Small intestine (tissue), 7 donors: ENCODE data around the gene WDSUB1. TPM values are rescaled to one million over a fixed set of nuclear protein-coding genes. Genes with fewer than 3 reads are reported as not detected.
A peak's percentile ranks its signal among the peaks of the same experiment; 100 is the strongest.

Experiments used
- DNase-seq, 2 donors: peaks; one replicate each; pipeline versions ENCODE4 v3.0.0 to v3.0.0-alpha.2; 2013
- FAIRE-seq: peaks from 2 replicates; lab custom pipeline; 2012; peaks lifted over from hg19 to GRCh38; lab: Jason Lieb, UNC
- H3K27ac ChIP-seq, 3 donors: one replicate each; pipeline ENCODE4 v1.5.1; 2013; ENCODE audit warnings: low read length in 2 of 3, mild to moderate bottlenecking in 2 of 3, control low read depth in 1 of 3, inconsistent platforms in 1 of 3, low read depth in 1 of 3, moderate library complexity in 1 of 3
- H3K27me3 ChIP-seq, 3 donors: one replicate each; pipeline ENCODE4 v1.6.1; 2013; ENCODE audit warnings: low read length in 3 of 3, inconsistent platforms in 1 of 3; ENCODE audit not compliant: control insufficient read depth in 3 of 3, insufficient read depth in 3 of 3
- H3K36me3 ChIP-seq, 3 donors: one replicate each; pipeline ENCODE4 v1.6.1; 2013; ENCODE audit warnings: low read length in 3 of 3, inconsistent platforms in 1 of 3, low read depth in 1 of 3, mild to moderate bottlenecking in 1 of 3, moderate library complexity in 1 of 3; ENCODE audit not compliant: control insufficient read depth in 3 of 3, insufficient read depth in 2 of 3
- H3K4me1 ChIP-seq, 3 donors: one replicate each; pipeline ENCODE4 v1.6.1; 2013; ENCODE audit warnings: low read length in 2 of 3, inconsistent platforms in 1 of 3, low read depth in 1 of 3, mild to moderate bottlenecking in 1 of 3, moderate library complexity in 1 of 3; ENCODE audit not compliant: control insufficient read depth in 3 of 3, insufficient read depth in 2 of 3
- H3K4me3 ChIP-seq, 3 donors: one replicate each; pipeline ENCODE4 v1.5.1; 2013; ENCODE audit warnings: low read length in 3 of 3, control low read depth in 1 of 3, inconsistent platforms in 1 of 3, low read depth in 1 of 3, mild to moderate bottlenecking in 1 of 3, moderate library complexity in 1 of 3
- H3K9me3 ChIP-seq, 2 donors: one replicate each; pipeline ENCODE4 v1.6.1; 2013; ENCODE audit warnings: low read depth in 1 of 2, low read length in 1 of 2; ENCODE audit not compliant: control insufficient read depth in 2 of 2, insufficient read depth in 1 of 2
- WGBS, 3 donors: extraction: QIAGEN DNeasy Blood & Tissue Kit; methylation state at CpG; one replicate each; pipeline ENCODE4 v1.1.7; 2013; 5-methylcytosine and 5-hydroxymethylcytosine counted together
- polyA plus RNA-seq, 4 donors: library from polyadenylated mRNA; stranded (reverse) in 3 of 4; unstranded in 1 of 4; fragments of 200-250 nt in 3 of 4; fragments of 120-200 nt in 1 of 4; gene quantifications; one replicate each; pipeline versions ENCODE4 v1.2.1 to v1.2.3, GENCODE V29; 2013
- donor health status: healthy with polysubstance abuse.
- donor health status: control.
- donor health status: control.
- donor health status: Bipolar disorder and iron deficiency.
- donor health status: healthy.

WDSUB1 gene
- polyA plus RNA-seq, 4 donors = 7.0 to 14.6 (median 8.5) TPM

DNA sequence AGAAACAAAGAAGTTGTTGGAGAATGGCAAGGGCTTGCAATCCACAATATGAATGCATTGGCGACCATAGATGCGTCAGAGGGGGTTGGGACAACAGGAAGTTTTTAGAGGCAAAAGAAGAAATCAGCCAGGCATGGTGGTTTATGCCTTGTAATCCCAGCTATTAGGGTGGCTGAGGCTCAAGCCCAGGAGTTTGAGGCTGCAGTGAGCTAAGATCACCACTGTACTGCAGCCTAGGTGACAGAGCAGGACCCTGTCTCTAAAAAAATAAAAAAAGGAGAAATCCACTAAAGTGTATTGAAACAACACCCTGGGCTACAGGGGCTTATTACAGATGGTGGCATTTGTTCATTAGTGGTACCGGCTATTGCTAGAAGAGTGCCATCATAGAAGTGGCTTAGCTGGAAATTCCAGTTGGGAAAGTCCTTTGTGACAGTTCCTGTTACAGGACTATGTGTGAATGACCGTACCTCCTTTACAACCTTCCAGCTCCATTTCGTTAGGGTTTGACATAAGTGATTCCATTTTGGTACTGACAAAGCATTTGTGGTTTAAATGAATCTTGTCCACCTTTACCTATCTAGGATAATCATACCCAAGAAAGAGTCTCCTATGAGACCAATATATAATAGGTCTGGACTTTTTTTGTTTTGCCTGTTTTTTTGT, 10.7 kb upstream of the WDSUB1 start:
- H3K27ac ChIP-seq = no peak overlapping the region
- peaks cover 0 to 1% (median 0%) of the 10 kb centered on the region in 3 donors for H3K4me1 ChIP-seq
- H3K4me3 ChIP-seq = no peak overlapping the region
- no peak for DNase-seq
- no peak for FAIRE-seq
- H3K27me3 ChIP-seq = no peaks in the 10 kb centered on the region
- whole genome bisulfite sequencing, 3 donors = 87 to 91% (median 90%) methylated on average over 5 of the region's 5 CpGs
- H3K9me3 ChIP-seq = peaks cover 0 to 3% of the 10 kb centered on the region in 2 donors
- no peaks in the 10 kb centered on the region for H3K36me3 ChIP-seq

- FAIRE-seq (no peak), DNase-seq (peak in 1 of 2 donors; percentile 3)
- WGBS, 3 donors = 21 to 52% (median 35%) methylated on average over 6 of the region's 6 CpGs
- no peak overlapping the region for H3K27ac ChIP-seq
- peaks cover 0 to 4% (median under 1%) of the 10 kb centered on the region in 3 donors for H3K4me1 ChIP-seq
- H3K4me3 ChIP-seq = no peak overlapping the region
- H3K9me3 ChIP-seq = no peaks in the 10 kb centered on the region
- H3K27me3 ChIP-seq = no peaks in the 10 kb centered on the region
- no peaks in the 10 kb centered on the region for H3K36me3 ChIP-seq
Measured at GRCh38 chr2:159292157-159292556, 5.7 kb upstream of the WDSUB1 start.

- Histone ChIP-seq H3K4me1 (peaks cover 2 to 4% (median 3%) of the 10 kb centered on the region in 3 donors), H3K27me3 (no peaks in the 10 kb centered on the region), H3K9me3 (no peaks in the 10 kb centered on the region), H3K36me3 (no peaks in the 10 kb centered on the region), H3K27ac (no peak overlapping the region), H3K4me3 (no peak overlapping the region)
- FAIRE-seq = no peak
- DNase-seq = no peak
- 62 to 70% (median 65%) methylated on average over 7 of the region's 7 CpGs for WGBS, 3 donors
Measured at GRCh38 chr2:159290289-159290907, 3.9 kb upstream of the WDSUB1 start.

DNA sequence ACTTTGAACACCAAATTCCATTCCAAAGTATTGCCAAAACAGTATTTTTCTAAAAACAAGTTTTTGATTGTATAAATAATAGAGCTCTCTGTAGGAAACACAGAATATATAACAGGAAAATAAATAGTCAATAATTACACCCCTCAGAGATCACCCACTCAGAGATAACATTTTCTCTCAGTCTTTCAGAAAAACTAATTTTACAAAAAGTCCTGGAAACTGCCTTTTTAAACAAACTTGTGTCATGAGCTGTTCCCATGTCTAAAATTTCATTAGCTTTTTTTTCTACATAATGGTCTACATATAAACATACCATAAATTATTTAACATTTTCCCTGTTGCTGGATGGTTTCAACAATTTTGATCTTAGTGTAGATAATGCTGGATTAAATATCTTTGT, 1.2 kb upstream of the WDSUB1 start:
- DNase-seq (no peak), FAIRE-seq (no peak)
- no peak overlapping the region for H3K27ac ChIP-seq
- peaks cover 0 to under 1% (median 0%) of the 10 kb centered on the region in 3 donors for H3K36me3 ChIP-seq
- no peak overlapping the region for H3K4me3 ChIP-seq
- H3K27me3 ChIP-seq = no peaks in the 10 kb centered on the region
- H3K4me1 ChIP-seq = peaks cover 3 to 10% (median 4%) of the 10 kb centered on the region in 3 donors
- H3K9me3 ChIP-seq = no peaks in the 10 kb centered on the region

DNA sequence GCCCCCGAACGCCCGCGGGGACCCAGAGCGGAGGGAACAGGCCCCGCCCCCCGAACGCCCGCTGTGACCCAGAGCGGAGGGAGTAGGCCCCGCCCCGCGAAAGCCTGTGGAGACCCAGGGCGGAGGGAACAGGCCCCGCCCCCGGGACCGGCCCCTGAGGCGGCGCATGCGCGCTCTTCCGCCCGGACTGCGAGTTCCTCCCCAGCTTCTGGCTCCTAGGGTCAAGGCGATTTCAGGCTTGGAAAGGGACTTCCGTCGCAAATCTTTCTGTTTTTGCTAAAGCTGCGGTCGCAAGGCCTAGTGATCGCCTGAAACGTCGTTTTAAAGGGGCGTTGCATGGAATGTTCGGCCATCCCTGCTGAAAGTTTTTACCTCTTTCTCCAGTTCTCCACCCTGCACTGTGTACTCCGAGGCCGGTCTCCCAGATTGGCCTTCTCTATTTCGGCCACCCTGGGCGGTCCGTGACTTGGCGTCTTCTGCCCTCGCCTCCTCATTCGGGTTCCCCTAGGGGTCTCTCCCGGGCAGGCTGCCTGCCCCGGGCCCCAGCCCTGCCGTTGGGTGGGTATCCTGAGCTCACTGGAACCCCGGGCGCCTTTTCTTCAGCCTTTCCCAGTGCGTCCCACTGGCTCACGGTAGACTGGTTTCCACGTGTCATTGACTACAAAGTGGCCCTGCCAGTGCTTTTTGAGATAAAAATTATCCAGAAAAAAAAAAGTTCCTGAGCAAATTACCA, 372 bp upstream of the WDSUB1 start:
- peaks cover 0 to 2% (median 0%) of the 10 kb centered on the region in 3 donors for H3K36me3 ChIP-seq
- H3K9me3 ChIP-seq = no peaks in the 10 kb centered on the region
- peaks cover 0 to 10% (median 3%) of the 10 kb centered on the region in 3 donors for H3K4me1 ChIP-seq
- FAIRE-seq = no peak
- H3K27ac ChIP-seq = peak overlapping the region; percentile 58 to 95 (median 91)
- 1 to 2% (median 1%) methylated on average over 40 to 50 of the region's 50 CpGs for WGBS, 3 donors
- no peaks in the 10 kb centered on the region for H3K27me3 ChIP-seq
- peak overlapping the region; percentile 63 to 88 (median 85) for H3K4me3 ChIP-seq
- DNase-seq = peak; percentile 99 to 100

- FAIRE-seq (no peak), DNase-seq (no peak)
- Histone ChIP-seq H3K36me3 (peaks cover 0 to 5% (median 0%) of the 10 kb centered on the region in 3 donors), H3K27me3 (no peaks in the 10 kb centered on the region), H3K27ac (peak overlapping the region in 2 of 3 donors; percentile 84 to 91), H3K4me3 (peak overlapping the region; percentile 63 to 91 (median 85)), H3K9me3 (no peaks in the 10 kb centered on the region), H3K4me1 (peaks cover 0 to 10% (median 3%) of the 10 kb centered on the region in 3 donors)
- 64 to 86% (median 64%) methylated on average over 11 of the region's 11 CpGs for WGBS, 3 donors
Measured at GRCh38 chr2:159285433-159285832, 1.1 kb downstream of the WDSUB1 start.

GRCh38 chr2:159283529-159283928, 3.0 kb downstream of the WDSUB1 start:
- Histone ChIP-seq H3K36me3 (peaks cover 0 to 5% (median 0%) of the 10 kb centered on the region in 3 donors), H3K27ac (no peak overlapping the region), H3K4me1 (peaks cover 0 to 10% (median 3%) of the 10 kb centered on the region in 3 donors), H3K9me3 (no peaks in the 10 kb centered on the region), H3K27me3 (no peaks in the 10 kb centered on the region), H3K4me3 (no peak overlapping the region)
- FAIRE-seq (no peak), DNase-seq (no peak)
- WGBS, 3 donors = 76 to 86% (median 80%) methylated on average over 5 to 6 of the region's 6 CpGs

GRCh38 chr2:159281002-159281401, 5.5 kb downstream of the WDSUB1 start:
- H3K36me3 ChIP-seq = peaks cover 0 to 5% (median 0%) of the 10 kb centered on the region in 3 donors
- FAIRE-seq = no peak
- no peak overlapping the region for H3K4me3 ChIP-seq
- no peaks in the 10 kb centered on the region for H3K9me3 ChIP-seq
- peaks cover 0 to 10% (median 0%) of the 10 kb centered on the region in 3 donors for H3K4me1 ChIP-seq
- DNase-seq = no peak
- H3K27me3 ChIP-seq = no peaks in the 10 kb centered on the region
- 94 to 95% (median 95%) methylated on average over 6 of the region's 6 CpGs for WGBS, 3 donors
- no peak overlapping the region for H3K27ac ChIP-seq
